ENCODE measurements around the gene ITGB5.

- TF ChIP-seq NFIC (IDR thresholded peaks at IDR 0.05): no peak
- no peak; the same call in 1 of the 2 replicates for TF ChIP-seq EP300 (IDR thresholded peaks at IDR 0.05; ENCODE audit: borderline replicate concordance)
- no peak for TF ChIP-seq FOXM1 (IDR thresholded peaks at IDR 0.05; ENCODE audit: borderline replicate concordance, low read depth)
- peak; percentile 80; the same call in 1 of the 2 replicates for TF ChIP-seq ZBTB7A (IDR thresholded peaks at IDR 0.05; ENCODE audit: low read depth)
- TF ChIP-seq CREB1 (IDR thresholded peaks at IDR 0.05; ENCODE audit: low read depth): no peak
- no peak for TF ChIP-seq USF1 (IDR thresholded peaks at IDR 0.05)
- TF ChIP-seq MAX (IDR thresholded peaks at IDR 0.05): 0 out of 2 replicates have a peak, but pooled peaks have one; percentile 31
- no peak for TF ChIP-seq RAD21 (IDR thresholded peaks at IDR 0.05; ENCODE audit: low read depth)
Observed at GRCh38 chr3:124887177-124887931, at the start of gene ITGB5.

Measured in Ishikawa (cell line).